Gastrocnemius medialis (tissue), 4 donors: Measurements from ENCODE around the gene PLCXD1.

Source experiments
- CTCF ChIP-seq, 5 experiments: fragments of 450-650 bp in 3 of 5; fragments of 200-600 bp in 2 of 5; sonication (generic) in 2 of 5; IDR thresholded peaks in 4 of 5; conservative IDR thresholded peaks in 1 of 5; 1 replicate in 4 of 5; 2 replicates in 1 of 5; pipeline ENCODE4 v1.5.1; 2016 to 2019; ENCODE audit warnings: antibody characterized with exemption in 5 of 5, mild to moderate bottlenecking in 3 of 5, moderate library complexity in 3 of 5
- POLR2A ChIP-seq, 2 donors: fragments of 450-650 bp; IDR thresholded peaks; one replicate each; pipeline ENCODE4 v1.6.1; 2017; ENCODE audit warnings: antibody characterized with exemption in 2 of 2, mild to moderate bottlenecking in 2 of 2, moderate library complexity in 2 of 2

- TF ChIP-seq CTCF (IDR thresholded peaks at IDR 0.05 in 4 of 5, conservative IDR thresholded peaks at IDR 0.05 in 1 of 5) (no peak), POLR2A (IDR thresholded peaks at IDR 0.05) (no peak)
Measured at GRCh38 chrX:302975-303374, 21.8 kb downstream of the PLCXD1 start.
